ENCODE data around the gene ENO1.
"Not testable (repeated sequence)": the region's sequence is repeated elsewhere in the genome, so short reads cannot be mapped to it uniquely, and the experiment has no call there.

DNA sequence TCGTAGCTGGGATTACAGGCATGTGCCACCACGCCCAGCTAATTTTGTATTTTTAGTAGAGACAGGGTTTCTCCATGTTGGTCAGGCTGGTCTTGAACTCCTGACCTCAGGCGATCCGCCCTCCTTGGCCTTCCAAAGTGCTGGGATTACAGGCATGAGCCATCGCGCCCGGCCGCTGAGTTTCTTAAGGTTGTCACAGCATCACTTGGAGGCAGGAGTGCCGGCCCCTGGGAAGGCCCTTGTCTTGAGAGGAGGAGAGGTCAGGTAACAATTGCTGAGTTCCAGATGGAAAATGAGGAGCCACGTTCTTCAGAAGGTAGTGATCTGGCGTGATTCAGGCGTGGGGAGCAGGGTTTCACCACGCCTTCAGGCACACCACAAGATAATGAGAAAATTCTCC lies 5.6 kb upstream of the ENO1 start:
- not testable (repeated sequence) for TF ChIP-seq POLR2A (IDR thresholded peaks at IDR 0.05); EP300 (IDR thresholded peaks at IDR 0.05; ENCODE audit: low read depth)
- TF ChIP-seq, protein P1, sequence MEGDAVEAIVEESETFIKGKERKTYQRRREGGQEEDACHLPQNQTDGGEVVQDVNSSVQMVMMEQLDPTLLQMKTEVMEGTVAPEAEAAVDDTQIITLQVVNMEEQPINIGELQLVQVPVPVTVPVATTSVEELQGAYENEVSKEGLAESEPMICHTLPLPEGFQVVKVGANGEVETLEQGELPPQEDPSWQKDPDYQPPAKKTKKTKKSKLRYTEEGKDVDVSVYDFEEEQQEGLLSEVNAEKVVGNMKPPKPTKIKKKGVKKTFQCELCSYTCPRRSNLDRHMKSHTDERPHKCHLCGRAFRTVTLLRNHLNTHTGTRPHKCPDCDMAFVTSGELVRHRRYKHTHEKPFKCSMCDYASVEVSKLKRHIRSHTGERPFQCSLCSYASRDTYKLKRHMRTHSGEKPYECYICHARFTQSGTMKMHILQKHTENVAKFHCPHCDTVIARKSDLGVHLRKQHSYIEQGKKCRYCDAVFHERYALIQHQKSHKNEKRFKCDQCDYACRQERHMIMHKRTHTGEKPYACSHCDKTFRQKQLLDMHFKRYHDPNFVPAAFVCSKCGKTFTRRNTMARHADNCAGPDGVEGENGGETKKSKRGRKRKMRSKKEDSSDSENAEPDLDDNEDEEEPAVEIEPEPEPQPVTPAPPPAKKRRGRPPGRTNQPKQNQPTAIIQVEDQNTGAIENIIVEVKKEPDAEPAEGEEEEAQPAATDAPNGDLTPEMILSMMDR (IDR thresholded peaks at IDR 0.05), result not testable (repeated sequence)
